Forelimb muscle (tissue), 1 donor: Measurements from ENCODE around the gene HOXA9. TPM values are rescaled to one million over a fixed set of nuclear protein-coding genes. Genes with fewer than 3 reads are reported as not detected.

ENCODE experiments used
- DNase-seq: peaks from one replicate; pipeline ENCODE4 v3.0.0-alpha.2; 2013; ENCODE audit warnings: low read depth
- polyA plus RNA-seq: library from polyadenylated mRNA; unstranded; fragments of 120-200 nt; gene quantifications from one replicate; pipeline ENCODE4 v1.2.1, GENCODE V29; 2013; ENCODE audit not compliant: insufficient read length

The HOXA9 gene
- polyA plus RNA-seq, 1 donor, result 25.7 TPM

- DNase-seq, result no peak
Observed at GRCh38 chr7:27153526-27153925, 11.8 kb downstream of the HOXA9 start.

- DNase-seq, result no peak
Observed at GRCh38 chr7:27152816-27153442, 12.4 kb downstream of the HOXA9 start.

- DNase-seq, result no peak
Observed at GRCh38 chr7:27151931-27152815, 13.2 kb downstream of the HOXA9 start, which contains the start of gene HOXA3. Gene HOXA3, minus strand, starts transcription at chr7:27152583. Its CDS starts 41,943 bp downstream, at chr7:27110640.

- no peak for DNase-seq
Observed at GRCh38 chr7:27151341-27151930, 13.9 kb downstream of the HOXA9 start.

GRCh38 chr7:27150568-27151340 lies 14.6 kb downstream of the HOXA9 start:
- DNase-seq, result no peak

- no peak for DNase-seq
Observed at GRCh38 chr7:27149842-27150567, 15.3 kb downstream of the HOXA9 start.

GRCh38 chr7:27148756-27149641 lies 16.3 kb downstream of the HOXA9 start:
- no peak for DNase-seq

- DNase-seq, result no peak
Observed at GRCh38 chr7:27148031-27148755, 17.1 kb downstream of the HOXA9 start.

- no peak for DNase-seq
Observed at GRCh38 chr7:27147199-27148030, 17.9 kb downstream of the HOXA9 start, which contains the start of gene HOXA6. Gene HOXA6, minus strand, starts transcription at chr7:27147774. Its CDS starts 25 bp downstream, at chr7:27147749.

- DNase-seq, result no peak
Observed at GRCh38 chr7:27146491-27147198, 18.7 kb downstream of the HOXA9 start.

GRCh38 chr7:27145914-27146412 lies 19.4 kb downstream of the HOXA9 start:
- no peak for DNase-seq

GRCh38 chr7:27145165-27145913 lies 20.0 kb downstream of the HOXA9 start:
- DNase-seq, result no peak

- no peak for DNase-seq
Observed at GRCh38 chr7:27144781-27145164, 20.6 kb downstream of the HOXA9 start.

- no peak for DNase-seq
Observed at GRCh38 chr7:27143950-27144780, 21.2 kb downstream of the HOXA9 start.

GRCh38 chr7:27143023-27143949 lies 22.1 kb downstream of the HOXA9 start, which contains the start of gene HOXA5:
Gene HOXA5, minus strand, starts transcription at chr7:27143681. Its CDS starts 74 bp downstream, at chr7:27143607.
- DNase-seq, result peak; percentile 88
